ENCODE results near the gene DNAH8.

Gene DNAH8

DNA sequence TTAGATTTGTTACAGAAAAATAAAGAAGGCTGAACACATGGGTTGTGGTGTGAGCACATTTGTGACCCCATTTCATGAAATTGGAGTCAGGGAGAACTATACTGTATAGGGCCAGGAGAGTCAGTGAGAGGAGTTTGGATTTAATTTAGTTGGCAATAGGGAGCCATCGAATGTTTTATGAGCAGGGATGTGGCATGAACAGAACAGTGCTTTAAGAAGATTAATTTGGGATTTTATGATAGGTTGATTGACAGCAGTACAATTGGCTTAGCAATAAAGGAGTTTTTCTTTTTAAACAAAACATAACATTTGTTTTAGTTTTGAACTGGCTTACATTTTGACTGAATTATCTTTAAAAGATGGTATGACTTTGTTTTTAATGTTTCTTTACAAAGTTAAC is 227.9 kb downstream of the DNAH8 start:
- Histone ChIP-seq H2AFZ (ENCODE audit: low read depth) (no peak overlapping the region), H3K4me1 (ENCODE audit: low read depth, poor library complexity, severe bottlenecking) (no peaks in the 10 kb centered on the region), H3K4me3 (IDR thresholded peaks at IDR 0.05; ENCODE audit: insufficient read depth, low read depth, low read length) (no peak overlapping the region), H3K27me3 (ENCODE audit: insufficient read depth, low read depth) (no peaks in the 10 kb centered on the region), H3K36me3 (ENCODE audit: insufficient read depth) (no peaks in the 10 kb centered on the region), H3K4me2 (no peak overlapping the region), H4K20me1 (ENCODE audit: insufficient read depth) (no peaks in the 10 kb centered on the region), H3K9ac (no peak overlapping the region), H3K27ac (no peak overlapping the region), H3K79me2 (ENCODE audit: insufficient read depth, low read depth) (no peaks in the 10 kb centered on the region)
- TF ChIP-seq, protein P1, sequence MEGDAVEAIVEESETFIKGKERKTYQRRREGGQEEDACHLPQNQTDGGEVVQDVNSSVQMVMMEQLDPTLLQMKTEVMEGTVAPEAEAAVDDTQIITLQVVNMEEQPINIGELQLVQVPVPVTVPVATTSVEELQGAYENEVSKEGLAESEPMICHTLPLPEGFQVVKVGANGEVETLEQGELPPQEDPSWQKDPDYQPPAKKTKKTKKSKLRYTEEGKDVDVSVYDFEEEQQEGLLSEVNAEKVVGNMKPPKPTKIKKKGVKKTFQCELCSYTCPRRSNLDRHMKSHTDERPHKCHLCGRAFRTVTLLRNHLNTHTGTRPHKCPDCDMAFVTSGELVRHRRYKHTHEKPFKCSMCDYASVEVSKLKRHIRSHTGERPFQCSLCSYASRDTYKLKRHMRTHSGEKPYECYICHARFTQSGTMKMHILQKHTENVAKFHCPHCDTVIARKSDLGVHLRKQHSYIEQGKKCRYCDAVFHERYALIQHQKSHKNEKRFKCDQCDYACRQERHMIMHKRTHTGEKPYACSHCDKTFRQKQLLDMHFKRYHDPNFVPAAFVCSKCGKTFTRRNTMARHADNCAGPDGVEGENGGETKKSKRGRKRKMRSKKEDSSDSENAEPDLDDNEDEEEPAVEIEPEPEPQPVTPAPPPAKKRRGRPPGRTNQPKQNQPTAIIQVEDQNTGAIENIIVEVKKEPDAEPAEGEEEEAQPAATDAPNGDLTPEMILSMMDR (conservative IDR thresholded peaks at IDR 0.05; ENCODE audit: low read depth, low read length), result no peak

DNA sequence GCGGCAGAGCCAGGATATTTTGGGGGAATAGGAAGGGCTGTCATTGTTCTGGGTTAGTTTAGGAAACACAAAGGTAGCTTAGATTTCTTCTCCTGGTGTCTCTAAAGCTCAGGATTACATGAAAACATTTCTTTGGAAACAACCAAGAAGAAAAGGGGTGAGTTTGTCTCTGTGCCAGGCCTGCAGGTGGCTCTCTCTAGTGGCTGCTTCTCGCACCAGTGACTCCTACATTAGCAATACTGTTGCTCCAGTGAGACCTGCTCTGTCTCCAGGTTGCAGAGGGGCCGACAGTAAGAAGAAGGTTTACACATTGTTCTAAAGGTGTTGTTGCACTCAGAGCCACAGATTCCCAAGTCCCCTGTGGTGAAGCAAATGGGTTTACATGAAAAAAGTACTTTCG is 228.9 kb downstream of the DNAH8 start:
- Histone ChIP-seq H3K27ac (no peak overlapping the region), H3K79me2 (ENCODE audit: insufficient read depth, low read depth) (no peaks in the 10 kb centered on the region), H3K9ac (no peak overlapping the region), H3K4me3 (IDR thresholded peaks at IDR 0.05; ENCODE audit: insufficient read depth, low read depth, low read length) (no peak overlapping the region), H4K20me1 (ENCODE audit: insufficient read depth) (no peaks in the 10 kb centered on the region), H3K4me2 (no peak overlapping the region), H3K4me1 (ENCODE audit: low read depth, poor library complexity, severe bottlenecking) (no peaks in the 10 kb centered on the region), H2AFZ (ENCODE audit: low read depth) (no peak overlapping the region), H3K36me3 (ENCODE audit: insufficient read depth) (no peaks in the 10 kb centered on the region), H3K27me3 (ENCODE audit: insufficient read depth, low read depth) (no peaks in the 10 kb centered on the region)
- TF ChIP-seq, protein P1 (conservative IDR thresholded peaks at IDR 0.05; ENCODE audit: low read depth, low read length), result no peak

DNA sequence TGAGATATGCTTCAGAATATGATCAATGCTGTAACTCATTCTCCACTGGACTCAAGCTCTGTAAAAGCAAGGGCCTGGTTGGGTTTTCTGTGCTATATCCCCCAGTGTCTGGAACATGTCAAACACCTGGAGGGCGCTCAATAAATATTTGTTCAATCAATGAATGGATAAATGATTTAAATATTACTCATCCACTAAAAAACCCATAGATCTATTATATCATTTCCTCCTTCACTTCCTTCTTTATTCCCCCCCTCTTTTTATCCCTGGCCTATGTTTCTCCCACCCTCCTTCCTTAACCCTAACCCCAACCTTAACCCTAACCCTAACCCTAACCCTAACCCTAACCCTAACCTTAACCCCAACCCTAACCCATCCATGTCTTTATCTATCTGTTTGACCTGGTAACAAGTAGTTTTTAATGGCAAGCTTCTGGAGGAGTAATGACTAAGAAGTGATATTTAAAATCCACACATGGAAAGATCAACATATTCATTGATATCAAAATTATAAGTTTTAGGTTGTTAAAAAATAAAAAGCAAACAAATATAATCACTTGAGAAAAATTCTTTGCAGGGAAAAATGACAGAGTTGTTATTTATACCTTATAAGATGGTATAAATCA is 229.7 kb downstream of the DNAH8 start:
- H3K4me1 ChIP-seq (ENCODE audit: low read depth, poor library complexity, severe bottlenecking), result no peaks in the 10 kb centered on the region
- no peak overlapping the region for H3K4me2 ChIP-seq
- no peak overlapping the region for H3K4me3 ChIP-seq (IDR thresholded peaks at IDR 0.05; ENCODE audit: insufficient read depth, low read depth, low read length)
- H4K20me1 ChIP-seq (ENCODE audit: insufficient read depth), result no peaks in the 10 kb centered on the region
- TF ChIP-seq, protein P1 (conservative IDR thresholded peaks at IDR 0.05; ENCODE audit: low read depth, low read length), result no peak
- no peaks in the 10 kb centered on the region for H3K36me3 ChIP-seq (ENCODE audit: insufficient read depth)
- no peak overlapping the region for H3K9ac ChIP-seq
- no peak overlapping the region for H3K27ac ChIP-seq
- no peak overlapping the region for H2AFZ ChIP-seq (ENCODE audit: low read depth)
- no peaks in the 10 kb centered on the region for H3K27me3 ChIP-seq (ENCODE audit: insufficient read depth, low read depth)
- H3K79me2 ChIP-seq (ENCODE audit: insufficient read depth, low read depth), result no peaks in the 10 kb centered on the region

DNA sequence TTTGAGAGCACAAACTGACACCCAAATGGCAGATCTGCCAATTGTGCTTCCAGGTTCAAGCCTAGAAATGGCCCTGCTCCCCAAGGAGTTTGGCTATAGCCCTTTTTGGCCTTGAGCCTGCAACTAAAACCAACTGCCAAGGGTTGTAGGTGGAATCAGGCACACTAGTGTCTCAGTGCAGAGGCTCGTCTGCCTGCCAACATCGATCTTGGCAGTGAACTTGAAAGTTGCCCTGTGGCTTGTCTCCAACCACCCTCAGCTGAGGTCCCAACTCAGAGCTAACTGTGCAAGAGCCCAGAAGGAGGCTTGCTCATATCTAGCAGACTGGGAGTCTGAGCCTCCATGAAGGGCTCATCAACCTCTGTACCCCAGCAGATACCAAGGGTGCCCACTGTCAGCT is 240.8 kb downstream of the DNAH8 start:
- H3K79me2 ChIP-seq (ENCODE audit: insufficient read depth, low read depth), result no peaks in the 10 kb centered on the region
- H3K27ac ChIP-seq, result no peak overlapping the region
- no peak overlapping the region for H3K4me2 ChIP-seq
- no peaks in the 10 kb centered on the region for H3K4me1 ChIP-seq (ENCODE audit: low read depth, poor library complexity, severe bottlenecking)
- H3K27me3 ChIP-seq (ENCODE audit: insufficient read depth, low read depth), result no peaks in the 10 kb centered on the region
- no peak overlapping the region for H3K4me3 ChIP-seq (IDR thresholded peaks at IDR 0.05; ENCODE audit: insufficient read depth, low read depth, low read length)
- H2AFZ ChIP-seq (ENCODE audit: low read depth), result no peak overlapping the region
- H4K20me1 ChIP-seq (ENCODE audit: insufficient read depth), result no peaks in the 10 kb centered on the region
- TF ChIP-seq, protein P1 (conservative IDR thresholded peaks at IDR 0.05; ENCODE audit: low read depth, low read length), result no peak
- H3K9ac ChIP-seq, result no peak overlapping the region
- H3K36me3 ChIP-seq (ENCODE audit: insufficient read depth), result no peaks in the 10 kb centered on the region

All from KMS-11 (cell line).